IMR-90 (cell line): ENCODE results near the gene ITPR2. TPM values are rescaled to one million over a fixed set of nuclear protein-coding genes. Genes with fewer than 3 reads are reported as not detected.

ENCODE experiments used
- ATAC-seq: fragments of 200-7000 bp; cut with Tn5 transposase; 2 replicates; pipeline ENCODE4 v1.9.1; 2020; ENCODE audit warnings: low read depth, mild to moderate bottlenecking, moderate library complexity
- BruUV-seq: library from RNA; stranded (reverse); fragments of 400-500 nt; replicated peaks from 2 replicates; lab custom pipeline; 2021; lab: Mats Ljungman, UMichigan
- CTCF ChIA-PET: fragments of 300-600 bp; formaldehyde crosslinking; extraction: SDS; loops from one replicate; lab custom pipeline; 2021; ENCODE audit warnings: antibody characterized with exemption; lab: Yijun Ruan, JAX
- POLR2A ChIA-PET: fragments of 300-600 bp; sonication (Branson Sonifier 250); formaldehyde crosslinking; loops from one replicate; lab custom pipeline; 2022; ENCODE audit warnings: antibody characterized with exemption; ENCODE audit not compliant: unreplicated experiment; lab: Charles Lee
- DNase-seq: peaks from one replicate; pipeline ENCODE4 v3.0.0; 2013
- H2AFZ ChIP-seq: replicated peaks from 2 replicates; pipeline ENCODE3; 2013; ENCODE audit warnings: low read length, mild to moderate bottlenecking; ENCODE audit not compliant: poor library complexity
- H2AK5ac ChIP-seq: 2 replicates; pipeline ENCODE4 v1.6.1; 2013; ENCODE audit warnings: low read depth, low read length, inconsistent platforms
- H2AK9ac ChIP-seq: replicated peaks from 2 replicates; pipeline ENCODE3; 2013; ENCODE audit warnings: mild to moderate bottlenecking, low read depth, low read length, moderate library complexity; ENCODE audit not compliant: poor library complexity
- H2BK120ac ChIP-seq: 2 replicates; pipeline ENCODE4 v1.6.1; 2013; ENCODE audit warnings: low read depth, low read length, inconsistent platforms
- H2BK15ac ChIP-seq: 3 replicates; pipeline ENCODE4 v1.6.1; 2013; ENCODE audit warnings: low read depth, low read length, inconsistent platforms
- H2BK20ac ChIP-seq: 2 replicates; pipeline ENCODE4 v1.6.1; 2013; ENCODE audit warnings: low read depth, mild to moderate bottlenecking, inconsistent platforms, low read length, moderate library complexity
- H2BK5ac ChIP-seq: 2 replicates; pipeline ENCODE4 v1.6.1; 2013; ENCODE audit warnings: mild to moderate bottlenecking, low read depth, low read length, inconsistent platforms; ENCODE audit not compliant: poor library complexity, severe bottlenecking
- H3K14ac ChIP-seq: replicated peaks from 2 replicates; pipeline ENCODE4 v1.6.1; 2013; ENCODE audit warnings: low read depth, low read length, inconsistent platforms
- H3K18ac ChIP-seq: 2 replicates; pipeline ENCODE4 v1.6.1; 2013; ENCODE audit warnings: low read depth, low read length, control low read depth
- H3K23ac ChIP-seq: 2 replicates; pipeline ENCODE4 v1.6.1; 2013; ENCODE audit warnings: low read depth, low read length, inconsistent platforms
- H3K27ac ChIP-seq: 2 replicates; pipeline ENCODE4 v1.5.1; 2013; ENCODE audit warnings: mild to moderate bottlenecking, control low read depth, low read length; ENCODE audit not compliant: insufficient read depth
- H3K27me3 ChIP-seq: 2 replicates; pipeline ENCODE4 v1.6.1; 2013; ENCODE audit warnings: low read length; ENCODE audit not compliant: control insufficient read depth, insufficient read depth
- H3K36me3 ChIP-seq: 2 replicates; pipeline ENCODE4 v1.6.1; 2013; ENCODE audit warnings: low read length, mixed read lengths; ENCODE audit not compliant: control insufficient read depth, insufficient read depth
- H3K4ac ChIP-seq: 2 replicates; pipeline ENCODE4 v1.6.1; 2013; ENCODE audit warnings: low read depth, low read length, inconsistent platforms
- H3K4me1 ChIP-seq: 2 replicates; pipeline ENCODE4 v1.6.1; 2013; ENCODE audit warnings: low read length, mixed read lengths; ENCODE audit not compliant: control insufficient read depth, insufficient read depth
- H3K4me2 ChIP-seq: 2 replicates; pipeline ENCODE4 v1.6.1; 2013; ENCODE audit warnings: low read depth, mild to moderate bottlenecking, control low read depth, low read length, moderate library complexity
- H3K4me3 ChIP-seq: 2 replicates; pipeline ENCODE4 v1.5.1; 2013; ENCODE audit warnings: low read depth, mild to moderate bottlenecking, control low read depth, low read length, moderate library complexity; ENCODE audit not compliant: insufficient read depth
- H3K56ac ChIP-seq: 2 replicates; pipeline ENCODE4 v1.6.1; 2013; ENCODE audit warnings: low read length, inconsistent platforms; ENCODE audit not compliant: insufficient read depth; ENCODE audit errors: extremely low read depth
- H3K79me1 ChIP-seq, 2 experiments: 2 replicates each; pipeline ENCODE4 v1.6.1; 2013; ENCODE audit warnings: low read length in 2 of 2, inconsistent platforms in 1 of 2, low read depth in 1 of 2
- H3K9ac ChIP-seq: 2 replicates; pipeline ENCODE4 v1.6.1; 2013; ENCODE audit warnings: low read depth, low read length, control low read depth
- H3K9me1 ChIP-seq: 2 replicates; pipeline ENCODE4 v1.6.1; 2013; ENCODE audit warnings: low read length, inconsistent platforms; ENCODE audit not compliant: insufficient read depth
- H3K9me3 ChIP-seq: 2 replicates; pipeline ENCODE4 v1.6.1; 2013; ENCODE audit warnings: low read length; ENCODE audit not compliant: control insufficient read depth, insufficient read depth
- H4K20me1 ChIP-seq: 2 replicates; pipeline ENCODE4 v1.6.1; 2013; ENCODE audit warnings: low read length, inconsistent platforms; ENCODE audit not compliant: insufficient read depth
- H4K5ac ChIP-seq: 2 replicates; pipeline ENCODE4 v1.6.1; 2013; ENCODE audit warnings: mild to moderate bottlenecking, low read depth, low read length, control low read depth
- H4K8ac ChIP-seq, 2 experiments: 2 replicates each; pipeline ENCODE4 v1.6.1; 2013; ENCODE audit warnings: low read depth in 2 of 2, low read length in 2 of 2, control low read depth in 1 of 2, inconsistent platforms in 1 of 2
- H4K91ac ChIP-seq: 2 replicates; pipeline ENCODE4 v1.6.1; 2013; ENCODE audit warnings: low read depth, low read length, inconsistent platforms; ENCODE audit not compliant: insufficient read depth
- CTCF ChIP-seq: conservative IDR thresholded peaks from 2 replicates; pipeline ENCODE4 v1.5.1; 2012; ENCODE audit warnings: mild to moderate bottlenecking, low read depth, low read length, improper control_type of control experiment
- MAZ ChIP-seq: IDR thresholded peaks from 2 replicates; pipeline ENCODE4 v1.6.1; 2012; ENCODE audit warnings: low read depth, mild to moderate bottlenecking, low read length, improper control_type of control experiment, moderate library complexity, borderline replicate concordance
- POLR2A ChIP-seq: IDR thresholded peaks from 2 replicates; pipeline ENCODE4 v1.6.1; 2012; ENCODE audit warnings: mild to moderate bottlenecking, low read depth, low read length
- SMC3 ChIP-seq: fragments of 150-350 bp; IDR thresholded peaks from 2 replicates; pipeline ENCODE4 v1.6.1; 2016; ENCODE audit warnings: low read depth, mild to moderate bottlenecking, antibody characterized with exemption, low read length, moderate library complexity
- WGBS, 2 experiments: methylation state at CpG; one replicate each; pipeline versions ENCODE4 v1.1.5 to v1.1.7; 2013; ENCODE audit warnings: missing lambda C conversion rate in 2 of 2; ENCODE audit not compliant: insufficient read length in 1 of 2; ENCODE audit errors: extremely low coverage in 2 of 2; 5-methylcytosine and 5-hydroxymethylcytosine counted together
- dilution Hi-C: fragments of 300-500 bp; cut with HindIII; formaldehyde crosslinking; loops from one replicate; pipeline ENCODE4 v1.14.3; 2018; ENCODE audit warnings: low sequenced_read_pairs; ENCODE audit not compliant: unreplicated experiment
- in situ Hi-C: fragments of 300-500 bp; cut with MboI; formaldehyde crosslinking; loops from 3 replicates; pipeline ENCODE4 v1.14.3; 2019; ENCODE audit warnings: low sequenced_read_pairs, inconsistent platforms, mixed read lengths
- intact Hi-C: fragments of 100-400 bp; cut with micrococcal nuclease; formaldehyde crosslinking; loops from 2 replicates; pipeline ENCODE4 v1.10.0; 2022
- polyA plus RNA-seq, 3 experiments: library from polyadenylated mRNA; depleted of rRNA; stranded (reverse); fragments of >200 nt; gene quantifications; 2 replicates each; pipeline ENCODE4 v1.2.3, GENCODE V29; 2012; ENCODE audit warnings: low replicate concordance in 1 of 3
- total RNA-seq: library from RNA; depleted of rRNA; stranded (reverse); fragments of >200 nt; gene quantifications from 2 replicates; pipeline ENCODE4 v1.2.3, GENCODE V29; 2012

The ITPR2 gene
- total and polyA plus RNA-seq, 2 of the 4 experiments (the other 2 are of a cell fraction): 1.2 to 9.0 TPM

DNA sequence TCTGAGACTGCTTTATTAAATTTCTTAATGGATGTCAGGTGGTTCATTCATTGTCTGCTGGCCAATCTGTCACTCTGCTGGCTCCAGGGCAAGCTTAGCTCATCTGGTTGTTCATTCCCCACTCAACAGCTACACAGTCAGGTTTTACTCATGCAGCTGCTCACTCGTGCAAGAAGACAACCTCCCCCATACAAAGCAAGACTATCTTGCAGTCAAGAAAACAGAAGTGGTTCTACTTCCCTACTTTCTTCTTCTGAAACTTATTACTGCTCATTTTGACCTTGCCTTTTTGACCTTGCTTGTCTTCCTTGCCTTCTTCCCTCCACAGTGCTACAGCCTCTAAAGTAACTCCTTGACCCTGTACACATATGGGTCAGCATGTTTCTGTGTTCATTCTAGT, 359.7 kb downstream of the ITPR2 start:
- no peak overlapping the region for H2AFZ ChIP-seq
- BruUV-seq: no TSS peak
- no peak for ATAC-seq
- no peak overlapping the region for H2BK5ac ChIP-seq
- no peak overlapping the region for H4K91ac ChIP-seq
- H2BK20ac ChIP-seq: no peak overlapping the region
- no peak overlapping the region for H3K27ac ChIP-seq
- no peak overlapping the region for H3K4me2 ChIP-seq
- no peaks in the 10 kb centered on the region for H3K4me1 ChIP-seq
- no peak overlapping the region for H2AK5ac ChIP-seq
- 67% methylated on average over 1 of the region's 1 CpG; no CpG with 5 or more reads in 1 of the 2 experiments for WGBS, 2 experiments
- no peaks in the 10 kb centered on the region for H3K79me1 ChIP-seq
- intact Hi-C loops: loop anchor here (5.0 kb wide), 1 partner anchor 356 kb away; no protein-coding TSS in a partner anchor
- in situ Hi-C loops: no loop called here
- no peak overlapping the region for H4K5ac ChIP-seq
- no peaks in the 10 kb centered on the region for H4K20me1 ChIP-seq
- POLR2A ChIA-PET: no interaction called here
- no peak for TF ChIP-seq MAZ
- TF ChIP-seq SMC3: no peak
- TF ChIP-seq CTCF: no peak
- TF ChIP-seq POLR2A: no peak
- H3K4ac ChIP-seq: no peak overlapping the region
- CTCF ChIA-PET: no interaction called here
- H2AK9ac ChIP-seq: no peak overlapping the region
- H3K9me3 ChIP-seq: no peaks in the 10 kb centered on the region
- H2BK120ac ChIP-seq: no peak overlapping the region
- H3K14ac ChIP-seq: no peak overlapping the region
- H3K9ac ChIP-seq: no peak overlapping the region
- dilution Hi-C loops: no loop called here
- H3K4me3 ChIP-seq: no peak overlapping the region
- H3K36me3 ChIP-seq: no peaks in the 10 kb centered on the region
- no peak overlapping the region for H3K18ac ChIP-seq
- no peak overlapping the region for H2BK15ac ChIP-seq
- no peak overlapping the region for H3K23ac ChIP-seq
- H3K56ac ChIP-seq: no peak overlapping the region
- H4K8ac ChIP-seq: no peak overlapping the region
- peak; percentile 51 for DNase-seq
- peaks cover 3% of the 10 kb centered on the region; the same call in 1 of the 2 replicates for H3K9me1 ChIP-seq
- no peaks in the 10 kb centered on the region for H3K27me3 ChIP-seq
